CD4-positive, alpha-beta T cell treated with Interleukin-21 for 1 hour (primary cell): ENCODE results near the gene WNT3.
"Not testable (repeated sequence)": the region's sequence is repeated elsewhere in the genome, so short reads cannot be mapped to it uniquely, and the experiment has no call there.

ENCODE experiments used
- DNase-seq: peaks from one replicate; pipeline ENCODE4 v3.0.0-alpha.2; 2020

Gene WNT3

GRCh38 chr17:46818316-46818928, at the start of gene WNT3:
TSS of gene WNT3 (minus strand) at chr17:46818692. CDS start at chr17:46818597, 95 bp downstream.
- DNase-seq: peak; percentile 53

GRCh38 chr17:46866747-46867146, 48.3 kb upstream of the WNT3 start:
- DNase-seq: no peak

GRCh38 chr17:46866325-46866724, 47.8 kb upstream of the WNT3 start:
- DNase-seq: no peak

- DNase-seq: no peak
These were observed 46.6 kb upstream of the WNT3 start for GRCh38 chr17:46865100-46865499.

- DNase-seq: no peak
These were observed 45.1 kb upstream of the WNT3 start for GRCh38 chr17:46863383-46864121.

GRCh38 chr17:46862949-46863348, 44.5 kb upstream of the WNT3 start:
- DNase-seq: no peak

GRCh38 chr17:46859996-46860395, 41.5 kb upstream of the WNT3 start:
- no peak for DNase-seq

GRCh38 chr17:46857600-46857999, 39.1 kb upstream of the WNT3 start:
- no peak for DNase-seq

- no peak for DNase-seq
These were observed 36.5 kb upstream of the WNT3 start for GRCh38 chr17:46854948-46855347.

- DNase-seq: no peak
These were observed 36.0 kb upstream of the WNT3 start for GRCh38 chr17:46854515-46854914.

- DNase-seq: no peak
These were observed 35.5 kb upstream of the WNT3 start for GRCh38 chr17:46853896-46854444.

- no peak for DNase-seq
These were observed 32.7 kb upstream of the WNT3 start, which contains the start of gene WNT9B for GRCh38 chr17:46851029-46851741. TSS of gene WNT9B (plus strand) at chr17:46851583. CDS start at chr17:46851639, 56 bp downstream.

GRCh38 chr17:46850688-46851028, 32.2 kb upstream of the WNT3 start:
- no peak for DNase-seq

- DNase-seq: no peak
These were observed 30.0 kb upstream of the WNT3 start for GRCh38 chr17:46848534-46848933.

GRCh38 chr17:46847204-46848191, 29.0 kb upstream of the WNT3 start:
- DNase-seq: no peak

GRCh38 chr17:46842835-46843234, 24.3 kb upstream of the WNT3 start:
- DNase-seq: no peak

GRCh38 chr17:46841561-46842379, 23.3 kb upstream of the WNT3 start:
- DNase-seq: no peak

- not testable (repeated sequence) for DNase-seq
These were observed 22.1 kb upstream of the WNT3 start for GRCh38 chr17:46840596-46840995.

- no peak for DNase-seq
These were observed 20.7 kb upstream of the WNT3 start for GRCh38 chr17:46839211-46839610.

GRCh38 chr17:46837521-46837920, 19.0 kb upstream of the WNT3 start:
- no peak for DNase-seq

GRCh38 chr17:46836500-46836899, 18.0 kb upstream of the WNT3 start:
- DNase-seq: no peak

- no peak for DNase-seq
These were observed 16.4 kb upstream of the WNT3 start for GRCh38 chr17:46834846-46835245.
